ENCODE results near the gene CMTM2. TPM values are rescaled to one million over a fixed set of nuclear protein-coding genes. Genes with fewer than 3 reads are reported as not detected.

The CMTM2 gene
- total and polyA plus RNA-seq, 9 of the 15 experiments (the other 6 are each of a cell fraction or from before 2014, with no cell fraction given): not detected

DNA sequence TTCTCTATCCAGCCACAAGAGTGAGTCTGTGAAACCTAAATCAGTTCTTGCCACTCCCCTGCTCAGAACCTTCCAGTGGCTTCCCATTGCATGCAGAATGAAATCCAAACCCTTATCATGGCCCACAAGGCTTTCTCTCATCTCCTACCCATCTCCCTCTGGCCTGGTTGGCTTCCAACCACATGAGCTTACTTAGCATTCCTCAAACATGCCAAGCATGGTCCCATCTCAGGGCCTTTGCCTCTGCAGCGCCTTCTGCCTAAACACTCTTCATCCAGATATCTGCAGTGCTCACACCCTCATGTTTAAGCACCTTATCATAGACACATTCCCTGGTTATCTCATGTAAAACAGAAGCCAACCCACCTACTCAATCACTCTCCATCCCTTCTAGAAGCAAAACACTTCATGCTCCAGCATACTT, 44.9 kb upstream of the CMTM2 start (continued):
- TF ChIP-seq ZNF184 (CRISPR knock-in tag; IDR thresholded peaks at IDR 0.05) (no peak), BRD9 (IDR thresholded peaks at IDR 0.05; ENCODE audit: low read depth, partially characterized antibody) (no peak), HSF4 (CRISPR knock-in tag; IDR thresholded peaks at IDR 0.05; ENCODE audit: borderline replicate concordance) (no peak), POLR2B (IDR thresholded peaks at IDR 0.05; ENCODE audit: low read depth, partially characterized antibody) (no peak), CAMTA2 (CRISPR knock-in tag; conservative IDR thresholded peaks at IDR 0.05) (no peak), ARID2 (IDR thresholded peaks at IDR 0.05) (no peak), YBX1 (IDR thresholded peaks at IDR 0.05) (no peak), ZNF764 (CRISPR knock-in tag; IDR thresholded peaks at IDR 0.05; ENCODE audit: low read depth) (no peak), XRCC3 (IDR thresholded peaks at IDR 0.05) (no peak), HDAC2 (IDR thresholded peaks at IDR 0.05) (peak; percentile 78), MTA1 (IDR thresholded peaks at IDR 0.05; ENCODE audit: borderline replicate concordance) (no peak), MEF2A (IDR thresholded peaks at IDR 0.05; ENCODE audit: control insufficient read depth, low read depth, low read length) (no peak), KLF16 (IDR thresholded peaks at IDR 0.05) (peak; percentile 76; the same call in 1 of the 2 replicates), SRSF3 (IDR thresholded peaks at IDR 0.05; ENCODE audit: insufficient read depth, low read length) (no peak), NRF1 (conservative IDR thresholded peaks at IDR 0.05 in 1 of 2, IDR thresholded peaks at IDR 0.05 in 1 of 2) (no peak), SMAD2 (IDR thresholded peaks at IDR 0.05; ENCODE audit: low read depth, low read length) (no peak), ZNF165 (CRISPR knock-in tag; IDR thresholded peaks at IDR 0.05; ENCODE audit: borderline replicate concordance) (no peak), MED1 (CRISPR knock-in tag; IDR thresholded peaks at IDR 0.05; ENCODE audit: borderline replicate concordance) (no peak), ZNF79 (CRISPR knock-in tag; IDR thresholded peaks at IDR 0.05; ENCODE audit: low read depth) (no peak), KLF13 (tag; IDR thresholded peaks at IDR 0.05; ENCODE audit: borderline replicate concordance, low read depth) (no peak), SMARCA4 (IDR thresholded peaks at IDR 0.05) (no peak), PML (IDR thresholded peaks at IDR 0.05; ENCODE audit: low read length) (peak; percentile 70), HMGN3 (IDR thresholded peaks at IDR 0.05; ENCODE audit: borderline replicate concordance, extremely low read depth, insufficient read length, low read depth, low read length) (no peak)
- TF ChIP-seq, protein P1, sequence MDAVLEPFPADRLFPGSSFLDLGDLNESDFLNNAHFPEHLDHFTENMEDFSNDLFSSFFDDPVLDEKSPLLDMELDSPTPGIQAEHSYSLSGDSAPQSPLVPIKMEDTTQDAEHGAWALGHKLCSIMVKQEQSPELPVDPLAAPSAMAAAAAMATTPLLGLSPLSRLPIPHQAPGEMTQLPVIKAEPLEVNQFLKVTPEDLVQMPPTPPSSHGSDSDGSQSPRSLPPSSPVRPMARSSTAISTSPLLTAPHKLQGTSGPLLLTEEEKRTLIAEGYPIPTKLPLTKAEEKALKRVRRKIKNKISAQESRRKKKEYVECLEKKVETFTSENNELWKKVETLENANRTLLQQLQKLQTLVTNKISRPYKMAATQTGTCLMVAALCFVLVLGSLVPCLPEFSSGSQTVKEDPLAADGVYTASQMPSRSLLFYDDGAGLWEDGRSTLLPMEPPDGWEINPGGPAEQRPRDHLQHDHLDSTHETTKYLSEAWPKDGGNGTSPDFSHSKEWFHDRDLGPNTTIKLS (IDR thresholded peaks at IDR 0.05; ENCODE audit: borderline replicate concordance, low read depth): no peak
- TF ChIP-seq, protein P2, sequence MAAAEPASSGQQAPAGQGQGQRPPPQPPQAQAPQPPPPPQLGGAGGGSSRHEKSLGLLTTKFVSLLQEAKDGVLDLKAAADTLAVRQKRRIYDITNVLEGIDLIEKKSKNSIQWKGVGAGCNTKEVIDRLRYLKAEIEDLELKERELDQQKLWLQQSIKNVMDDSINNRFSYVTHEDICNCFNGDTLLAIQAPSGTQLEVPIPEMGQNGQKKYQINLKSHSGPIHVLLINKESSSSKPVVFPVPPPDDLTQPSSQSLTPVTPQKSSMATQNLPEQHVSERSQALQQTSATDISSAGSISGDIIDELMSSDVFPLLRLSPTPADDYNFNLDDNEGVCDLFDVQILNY (CRISPR knock-in tag; IDR thresholded peaks at IDR 0.05): no peak
- TF ChIP-seq, protein P3, sequence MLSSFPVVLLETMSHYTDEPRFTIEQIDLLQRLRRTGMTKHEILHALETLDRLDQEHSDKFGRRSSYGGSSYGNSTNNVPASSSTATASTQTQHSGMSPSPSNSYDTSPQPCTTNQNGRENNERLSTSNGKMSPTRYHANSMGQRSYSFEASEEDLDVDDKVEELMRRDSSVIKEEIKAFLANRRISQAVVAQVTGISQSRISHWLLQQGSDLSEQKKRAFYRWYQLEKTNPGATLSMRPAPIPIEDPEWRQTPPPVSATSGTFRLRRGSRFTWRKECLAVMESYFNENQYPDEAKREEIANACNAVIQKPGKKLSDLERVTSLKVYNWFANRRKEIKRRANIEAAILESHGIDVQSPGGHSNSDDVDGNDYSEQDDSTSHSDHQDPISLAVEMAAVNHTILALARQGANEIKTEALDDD (IDR thresholded peaks at IDR 0.05): peak; percentile 11; the same call in 1 of the 2 replicates
- TF ChIP-seq, protein P4, sequence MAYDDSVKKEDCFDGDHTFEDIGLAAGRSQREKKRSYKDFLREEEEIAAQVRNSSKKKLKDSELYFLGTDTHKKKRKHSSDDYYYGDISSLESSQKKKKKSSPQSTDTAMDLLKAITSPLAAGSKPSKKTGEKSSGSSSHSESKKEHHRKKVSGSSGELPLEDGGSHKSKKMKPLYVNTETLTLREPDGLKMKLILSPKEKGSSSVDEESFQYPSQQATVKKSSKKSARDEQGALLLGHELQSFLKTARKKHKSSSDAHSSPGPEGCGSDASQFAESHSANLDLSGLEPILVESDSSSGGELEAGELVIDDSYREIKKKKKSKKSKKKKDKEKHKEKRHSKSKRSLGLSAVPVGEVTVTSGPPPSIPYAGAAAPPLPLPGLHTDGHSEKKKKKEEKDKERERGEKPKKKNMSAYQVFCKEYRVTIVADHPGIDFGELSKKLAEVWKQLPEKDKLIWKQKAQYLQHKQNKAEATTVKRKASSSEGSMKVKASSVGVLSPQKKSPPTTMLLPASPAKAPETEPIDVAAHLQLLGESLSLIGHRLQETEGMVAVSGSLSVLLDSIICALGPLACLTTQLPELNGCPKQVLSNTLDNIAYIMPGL (CRISPR knock-in tag; IDR thresholded peaks at IDR 0.05): no peak

Data from K562 (cell line).